ES-I3 (cell line): ENCODE measurements around the gene FOXO1.

Experiments used
- H3K36me3 ChIP-seq: 2 replicates; pipeline ENCODE4 v1.6.1; 2013; ENCODE audit warnings: mild to moderate bottlenecking, low read length, control low read depth, moderate library complexity; ENCODE audit not compliant: insufficient read depth
- H3K4me1 ChIP-seq: 2 replicates; pipeline ENCODE4 v1.6.1; 2013; ENCODE audit warnings: mild to moderate bottlenecking, control low read depth, low read length; ENCODE audit not compliant: insufficient read depth
- H3K9ac ChIP-seq: 2 replicates; pipeline ENCODE4 v1.6.1; 2013; ENCODE audit warnings: low read depth, mild to moderate bottlenecking, low read length, moderate library complexity
- H3K9me3 ChIP-seq: 2 replicates; pipeline ENCODE4 v1.6.1; 2013; ENCODE audit warnings: mild to moderate bottlenecking, low read length, moderate library complexity; ENCODE audit not compliant: control insufficient read depth, insufficient read depth

FOXO1 gene

GRCh38 chr13:40533072-40533471 is 133.4 kb downstream of the FOXO1 start:
- Histone ChIP-seq H3K36me3 (no peaks in the 10 kb centered on the region), H3K9ac (no peak overlapping the region), H3K9me3 (no peaks in the 10 kb centered on the region), H3K4me1 (peaks cover 9% of the 10 kb centered on the region)

DNA sequence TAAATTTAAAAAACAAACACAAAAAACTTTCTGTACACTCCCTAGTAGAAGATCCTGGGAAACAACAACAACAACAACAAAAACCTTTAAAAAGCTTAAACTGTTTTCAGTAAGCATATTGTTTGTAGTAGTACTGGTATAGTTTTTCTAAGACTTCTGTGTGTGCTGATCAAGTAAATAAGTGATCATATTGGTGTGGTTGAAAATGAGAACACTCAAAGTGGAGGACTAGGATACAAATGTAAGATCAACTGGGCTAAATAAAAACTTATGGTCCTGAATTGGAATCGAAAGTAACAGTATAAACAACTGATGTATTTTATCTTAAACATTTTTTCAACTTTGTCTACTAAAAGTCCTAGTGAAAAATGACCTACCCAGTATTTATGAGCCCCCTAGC is 135.5 kb downstream of the FOXO1 start:
- Histone ChIP-seq H3K9me3 (no peaks in the 10 kb centered on the region), H3K4me1 (no peaks in the 10 kb centered on the region), H3K36me3 (no peaks in the 10 kb centered on the region), H3K9ac (no peak overlapping the region)

DNA sequence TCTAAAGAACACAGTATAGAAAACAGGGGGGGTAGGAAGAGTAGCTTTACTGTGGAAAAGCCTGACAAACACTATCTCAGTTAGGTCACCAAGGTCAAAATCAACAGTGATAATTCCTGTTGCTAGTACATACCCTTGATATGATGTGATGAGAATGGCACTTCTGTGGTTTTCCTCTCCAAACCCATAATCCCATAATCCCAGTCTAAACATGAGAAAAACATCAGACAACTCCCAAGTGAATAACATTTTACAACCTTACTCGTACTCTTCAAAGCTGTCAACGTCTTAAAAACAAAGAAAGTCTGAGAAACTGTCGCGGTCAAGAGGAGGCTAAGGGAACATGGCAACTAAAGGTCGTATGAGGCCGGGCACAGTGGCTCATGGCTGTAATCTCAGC is 137.6 kb downstream of the FOXO1 start:
- no peaks in the 10 kb centered on the region for H3K36me3 ChIP-seq
- no peaks in the 10 kb centered on the region for H3K4me1 ChIP-seq
- H3K9me3 ChIP-seq = no peaks in the 10 kb centered on the region

DNA sequence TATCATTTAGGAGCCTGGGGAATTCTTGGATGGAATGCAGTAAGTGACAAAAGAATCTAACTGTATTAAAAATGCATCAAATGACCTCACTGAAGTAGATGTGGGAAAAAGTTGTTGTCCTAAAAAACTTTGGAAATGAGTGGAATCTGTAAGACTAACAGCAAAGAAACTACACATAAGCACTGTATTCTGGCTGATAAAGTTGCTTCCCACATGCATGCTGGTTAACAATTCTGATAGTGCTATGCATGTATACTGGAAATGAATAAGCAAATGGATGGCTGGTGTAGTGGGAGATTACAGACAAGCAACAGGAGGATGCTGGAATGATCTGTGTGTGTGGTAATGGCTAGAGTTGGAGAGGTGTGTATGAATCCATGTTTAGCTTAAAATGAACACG is 138.5 kb downstream of the FOXO1 start:
- no peaks in the 10 kb centered on the region for H3K36me3 ChIP-seq
- H3K4me1 ChIP-seq = no peaks in the 10 kb centered on the region

More for the DNA sequence above, 137.6 kb downstream of the FOXO1 start:
- H3K9ac ChIP-seq = no peak overlapping the region

GRCh38 chr13:40522282-40522681 is 144.2 kb downstream of the FOXO1 start:
- Histone ChIP-seq H3K9ac (no peak overlapping the region), H3K36me3 (no peaks in the 10 kb centered on the region), H3K9me3 (no peaks in the 10 kb centered on the region), H3K4me1 (no peaks in the 10 kb centered on the region)

More for the DNA sequence above, 138.5 kb downstream of the FOXO1 start:
- Histone ChIP-seq H3K9ac (no peak overlapping the region), H3K9me3 (no peaks in the 10 kb centered on the region)

DNA sequence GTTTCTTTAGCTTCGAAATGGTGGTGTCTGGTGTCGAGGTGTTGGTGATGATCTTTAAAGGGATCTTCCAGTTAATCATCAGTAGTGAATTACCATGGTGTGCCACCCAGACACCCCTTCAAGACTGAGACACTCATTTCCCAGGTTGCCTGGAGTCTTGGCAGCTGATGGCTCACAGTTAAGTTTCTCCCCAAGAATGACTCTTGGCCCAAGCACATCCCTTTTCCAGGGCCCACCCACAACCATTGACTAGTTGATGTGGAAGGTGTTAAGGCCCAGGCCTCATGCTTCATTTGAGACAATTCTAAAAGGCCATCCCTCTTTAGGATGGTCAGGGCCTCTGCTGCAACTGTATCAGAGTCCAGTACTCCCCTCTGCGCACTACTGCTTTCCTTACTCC is 145.5 kb downstream of the FOXO1 start:
- Histone ChIP-seq H3K9me3 (no peaks in the 10 kb centered on the region), H3K4me1 (no peaks in the 10 kb centered on the region), H3K9ac (no peak overlapping the region), H3K36me3 (no peaks in the 10 kb centered on the region)

DNA sequence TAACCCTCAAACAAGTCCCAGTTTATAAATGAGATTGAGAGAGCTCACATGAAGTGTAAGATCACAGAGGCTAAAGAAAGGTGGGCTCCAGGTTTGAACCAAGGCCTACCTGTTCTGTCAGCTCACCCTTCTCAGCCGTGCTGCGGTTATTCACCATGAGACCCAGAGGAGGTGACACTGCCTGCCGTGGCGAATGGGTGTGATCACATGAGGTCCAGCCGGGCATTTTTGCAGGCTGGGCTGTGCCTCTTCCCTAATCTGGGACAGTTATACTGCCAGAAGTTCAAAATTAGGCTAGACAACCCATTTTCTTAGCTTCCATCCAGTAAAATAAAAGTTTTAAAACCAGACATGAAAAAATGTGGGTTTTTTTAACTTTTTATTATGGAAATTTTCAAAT is 146.8 kb downstream of the FOXO1 start:
- Histone ChIP-seq H3K9ac (no peak overlapping the region), H3K4me1 (no peaks in the 10 kb centered on the region), H3K36me3 (no peaks in the 10 kb centered on the region), H3K9me3 (no peaks in the 10 kb centered on the region)

DNA sequence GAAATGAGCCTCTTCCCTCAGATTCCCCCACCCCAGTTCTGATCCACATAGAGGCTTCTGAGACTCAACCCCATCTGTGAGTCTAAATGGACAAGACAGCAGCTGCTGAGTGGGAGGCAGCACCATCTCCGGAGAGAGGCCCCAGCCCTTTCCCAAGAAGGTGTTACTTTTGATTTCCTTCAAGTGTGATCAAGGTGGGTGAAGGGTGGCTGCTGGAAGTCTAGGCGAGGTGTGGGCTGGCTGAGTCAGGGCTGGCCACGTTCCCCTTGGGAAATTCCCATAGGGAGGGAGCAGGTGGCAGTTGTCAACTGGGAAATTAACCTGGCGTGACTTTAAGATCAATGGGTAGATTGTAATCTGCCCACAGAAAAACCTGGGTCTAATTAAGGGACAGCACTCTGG is 148.0 kb downstream of the FOXO1 start:
- Histone ChIP-seq H3K9me3 (no peaks in the 10 kb centered on the region), H3K4me1 (no peaks in the 10 kb centered on the region), H3K36me3 (no peaks in the 10 kb centered on the region), H3K9ac (no peak overlapping the region)

- Histone ChIP-seq H3K4me1 (no peaks in the 10 kb centered on the region), H3K9ac (no peak overlapping the region), H3K36me3 (no peaks in the 10 kb centered on the region), H3K9me3 (no peaks in the 10 kb centered on the region)
Observed at GRCh38 chr13:40517486-40518480, 148.7 kb downstream of the FOXO1 start.

DNA sequence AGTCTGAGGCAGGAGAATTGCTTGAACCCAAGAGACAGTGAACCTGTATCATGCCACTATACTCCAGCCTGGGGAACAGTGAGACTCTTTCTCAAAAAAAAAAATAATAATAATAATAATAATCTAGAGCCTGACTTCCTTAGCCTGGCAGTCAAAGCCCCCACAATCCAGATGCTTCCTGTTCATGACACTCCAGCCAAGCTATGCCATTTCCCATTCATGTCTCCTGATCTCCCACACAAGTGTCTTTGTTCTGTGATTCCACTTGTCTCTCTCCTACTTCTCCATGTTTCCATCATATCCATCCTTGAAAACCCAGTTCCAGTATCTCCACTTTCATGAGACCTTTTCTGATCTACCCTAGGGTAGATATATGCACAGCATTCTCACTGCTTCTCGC is 150.7 kb downstream of the FOXO1 start:
- Histone ChIP-seq H3K4me1 (no peaks in the 10 kb centered on the region), H3K36me3 (no peaks in the 10 kb centered on the region), H3K9ac (no peak overlapping the region), H3K9me3 (no peaks in the 10 kb centered on the region)

- H3K36me3 ChIP-seq = no peaks in the 10 kb centered on the region
- H3K9ac ChIP-seq = no peak overlapping the region
- H3K4me1 ChIP-seq = no peaks in the 10 kb centered on the region
- H3K9me3 ChIP-seq = no peaks in the 10 kb centered on the region
Observed at GRCh38 chr13:40514802-40515201, 151.6 kb downstream of the FOXO1 start.

GRCh38 chr13:40509876-40510275 is 156.6 kb downstream of the FOXO1 start:
- H3K4me1 ChIP-seq = no peaks in the 10 kb centered on the region
- no peaks in the 10 kb centered on the region for H3K9me3 ChIP-seq
- no peak overlapping the region for H3K9ac ChIP-seq
- no peaks in the 10 kb centered on the region for H3K36me3 ChIP-seq

DNA sequence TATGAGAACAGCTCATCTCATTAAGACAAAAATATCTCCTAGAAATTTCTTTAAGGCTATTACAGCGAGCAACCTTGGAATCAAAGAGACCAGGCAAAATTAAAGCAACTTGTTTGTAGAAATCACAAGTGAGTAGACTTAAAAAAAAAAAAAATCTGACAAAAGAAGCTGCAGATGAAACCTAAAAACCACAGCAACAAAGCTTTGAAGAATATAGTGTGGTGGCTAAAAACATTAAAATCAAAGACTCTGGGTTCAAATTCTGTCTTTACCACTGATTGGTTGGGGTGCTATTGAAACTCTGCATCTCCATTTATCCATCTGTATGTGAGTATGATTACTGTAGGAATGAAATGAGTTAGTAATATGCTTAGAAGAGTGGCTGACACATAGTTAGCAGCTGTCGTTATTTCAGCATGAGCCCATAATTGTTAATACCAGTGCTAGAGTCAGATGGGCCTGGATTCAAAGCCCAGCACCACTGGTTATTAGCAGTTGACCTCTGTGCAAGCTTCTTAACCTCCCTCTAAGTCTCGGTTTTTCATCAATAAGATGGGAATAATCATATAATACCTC is 157.6 kb downstream of the FOXO1 start:
- H3K4me1 ChIP-seq = no peaks in the 10 kb centered on the region
- no peak overlapping the region for H3K9ac ChIP-seq
- H3K9me3 ChIP-seq = no peaks in the 10 kb centered on the region
- no peaks in the 10 kb centered on the region for H3K36me3 ChIP-seq

GRCh38 chr13:40508127-40508526 is 158.3 kb downstream of the FOXO1 start:
- H3K36me3 ChIP-seq = no peaks in the 10 kb centered on the region
- H3K4me1 ChIP-seq = no peaks in the 10 kb centered on the region
- H3K9me3 ChIP-seq = no peaks in the 10 kb centered on the region
- H3K9ac ChIP-seq = no peak overlapping the region
